ENCODE data around the gene MAEA. TPM values are rescaled to one million over a fixed set of nuclear protein-coding genes. Genes with fewer than 3 reads are reported as not detected.

Gene MAEA
- total and polyA plus RNA-seq, 2 of the 8 experiments (the other 6 are each of a cell fraction or from before 2014, with no cell fraction given), result 75.8 to 133 TPM

GRCh38 chr4:1271686-1272085 lies 18.0 kb upstream of the MAEA start:
- Histone ChIP-seq H3K9me3 (ENCODE audit: insufficient read depth in 2 of 2, low read depth in 1 of 2, low read length in 1 of 2) (peaks cover 8 to 9% of the 10 kb centered on the region in 2 experiments; a peak in 3 of 4 replicates), H3K4me1 (replicated peaks in 1 of 4; ENCODE audit: control insufficient read depth in 3 of 4, insufficient read depth in 4 of 4, low read length in 3 of 4) (no peaks in the 10 kb centered on the region), H3K36me3 (ENCODE audit: control insufficient read depth in 2 of 4, insufficient read depth in 4 of 4, low read length in 3 of 4) (no peaks in the 10 kb centered on the region), H3K27me3 (replicated peaks in 1 of 4; ENCODE audit: control insufficient read depth in 3 of 4, extremely low read depth in 1 of 4, insufficient read depth in 3 of 4, low read length in 3 of 4) (no peaks in the 10 kb centered on the region), H4K20me1 (replicated peaks in 1 of 2; ENCODE audit: control insufficient read depth in 1 of 2, insufficient read depth in 2 of 2, low read length in 2 of 2) (no peaks in the 10 kb centered on the region), H3K27ac (ENCODE audit: low read depth, low read length) (no peak overlapping the region), H3K79me2 (ENCODE audit: control insufficient read depth in 1 of 2, insufficient read depth in 2 of 2, low read length in 2 of 2) (no peaks in the 10 kb centered on the region), H2AFZ (ENCODE audit: low read length) (no peak overlapping the region), H3K14ac (ENCODE audit: insufficient read length) (no peak overlapping the region), H3K23ac (ENCODE audit: insufficient read length) (no peak overlapping the region), H3K9ac (replicated peaks in 1 of 4; ENCODE audit: extremely low read depth in 1 of 4, low read depth in 3 of 4, low read length in 3 of 4) (no peak overlapping the region), H2AK5ac (ENCODE audit: low read depth, low read length) (no peak overlapping the region), H4K5ac (ENCODE audit: insufficient read length, low read depth, low read length) (no peak overlapping the region), H3K4me3 (ENCODE audit: extremely low read depth in 1 of 4, insufficient read depth in 2 of 4, low read depth in 3 of 4, low read length in 4 of 4) (no peak overlapping the region), H3K56ac (replicated peaks; ENCODE audit: insufficient read length, low read depth, low read length) (no peak overlapping the region), H2BK12ac (ENCODE audit: low read depth, low read length) (no peak overlapping the region), H2BK5ac (ENCODE audit: low read depth, low read length) (no peak overlapping the region), H2BK120ac (replicated peaks; ENCODE audit: low read depth, low read length) (no peak overlapping the region), H4K91ac (replicated peaks; ENCODE audit: insufficient read length, low read length) (no peak overlapping the region), H4K8ac (ENCODE audit: extremely low read depth, insufficient read depth, low read length) (no peak overlapping the region), H3K4me2 (ENCODE audit: insufficient read depth in 1 of 2, low read depth in 2 of 2, low read length in 2 of 2) (no peak overlapping the region), H3K4ac (replicated peaks; ENCODE audit: insufficient read length, low read depth, low read length) (no peak overlapping the region), H3K79me1 (ENCODE audit: low read depth, low read length) (no peaks in the 10 kb centered on the region), H2BK20ac (ENCODE audit: low read length) (no peak overlapping the region), H2BK15ac (ENCODE audit: low read length) (no peak overlapping the region), H3K18ac (ENCODE audit: extremely low read depth, low read length) (no peak overlapping the region), H3K23me2 (ENCODE audit: low read depth, low read length) (peaks cover 10% of the 10 kb centered on the region; the same call in 1 of the 2 replicates)
- FAIRE-seq, result no peak
- DNase-seq (ENCODE audit: low read depth in 1 of 2, low spot score in 2 of 2), result no peak
- 90% methylated on average over 5 of the region's 5 CpGs; no CpG with 5 or more reads in 1 of the 2 experiments for WGBS, 2 experiments (ENCODE audit: extremely low coverage in 1 of 2, insufficient coverage in 1 of 2, insufficient read length in 1 of 2, insufficient replicate concordance in 2 of 2, low coverage in 1 of 2, low lambda C conversion rate in 2 of 2, missing lambda C conversion rate in 1 of 2)
- ChIA-PET POLR2A (ENCODE audit: partially characterized antibody) (no interaction called here), CTCF (ENCODE audit: partially characterized antibody) (no interaction called here)
- no peak for TF ChIP-seq SP1 (IDR thresholded peaks at IDR 0.05; ENCODE audit: low read depth, low read length)
- no peak for TF ChIP-seq CREB1 (IDR thresholded peaks at IDR 0.05)
- TF ChIP-seq KDM1A (IDR thresholded peaks at IDR 0.05; ENCODE audit: borderline replicate concordance, low read length), result no peak
- TF ChIP-seq JUN (IDR thresholded peaks at IDR 0.05; ENCODE audit: low read depth, low read length), result no peak
- TF ChIP-seq GABPA (IDR thresholded peaks at IDR 0.05; ENCODE audit: borderline replicate concordance, insufficient read depth, low read length), result no peak
- no peak for TF ChIP-seq TEAD4 (IDR thresholded peaks at IDR 0.05; ENCODE audit: low read depth, low read length)
- TF ChIP-seq SIN3A (conservative IDR thresholded peaks at IDR 0.05 in 1 of 2, IDR thresholded peaks at IDR 0.05 in 1 of 2; ENCODE audit: low read depth in 1 of 2, low read length in 2 of 2), result no peak
- no peak for TF ChIP-seq ASH2L (IDR thresholded peaks at IDR 0.05; ENCODE audit: low read length)
- TF ChIP-seq SIX5 (IDR thresholded peaks at IDR 0.05; ENCODE audit: low read depth, low read length), result no peak
- TF ChIP-seq POLR2A (IDR thresholded peaks at IDR 0.05; ENCODE audit: control extremely low read depth in 1 of 2, low read depth in 2 of 2, low read length in 2 of 2), result no peak
- no peak for TF ChIP-seq TBP (IDR thresholded peaks at IDR 0.05; ENCODE audit: low read depth, low read length)
- TF ChIP-seq SRF (IDR thresholded peaks at IDR 0.05; ENCODE audit: low read depth, low read length), result no peak
- TF ChIP-seq RBBP5 (IDR thresholded peaks at IDR 0.05; ENCODE audit: borderline replicate concordance, low read depth, low read length), result no peak
- TF ChIP-seq RAD21 (IDR thresholded peaks at IDR 0.05 in 1 of 2, conservative IDR thresholded peaks at IDR 0.05 in 1 of 2; ENCODE audit: low read depth in 2 of 2, low read length in 2 of 2), result no peak
- TF ChIP-seq CTBP2 (IDR thresholded peaks at IDR 0.05; ENCODE audit: borderline replicate concordance, insufficient read depth, insufficient read length, low read length), result no peak

All from H1 (cell line).